Stimulated activated CD4-positive, alpha-beta T cell treated with anti-CD3 and anti-CD28 coated beads, Interleukin-15, amount 100 ng/mL, for 48 hours (primary cell): ENCODE data around the gene NANOGP8.
"Not testable (repeated sequence)": the region's sequence is repeated elsewhere in the genome, so short reads cannot be mapped to it uniquely, and the experiment has no call there.

Experiments used
- DNase-seq, 2 donors: peaks; one replicate each; pipeline ENCODE4 v3.0.0-alpha.2; 2020; ENCODE audit warnings: low read depth in 2 of 2

The NANOGP8 gene, protein sequence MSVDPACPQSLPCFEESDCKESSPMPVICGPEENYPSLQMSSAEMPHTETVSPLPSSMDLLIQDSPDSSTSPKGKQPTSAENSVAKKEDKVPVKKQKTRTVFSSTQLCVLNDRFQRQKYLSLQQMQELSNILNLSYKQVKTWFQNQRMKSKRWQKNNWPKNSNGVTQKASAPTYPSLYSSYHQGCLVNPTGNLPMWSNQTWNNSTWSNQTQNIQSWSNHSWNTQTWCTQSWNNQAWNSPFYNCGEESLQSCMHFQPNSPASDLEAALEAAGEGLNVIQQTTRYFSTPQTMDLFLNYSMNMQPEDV

DNA sequence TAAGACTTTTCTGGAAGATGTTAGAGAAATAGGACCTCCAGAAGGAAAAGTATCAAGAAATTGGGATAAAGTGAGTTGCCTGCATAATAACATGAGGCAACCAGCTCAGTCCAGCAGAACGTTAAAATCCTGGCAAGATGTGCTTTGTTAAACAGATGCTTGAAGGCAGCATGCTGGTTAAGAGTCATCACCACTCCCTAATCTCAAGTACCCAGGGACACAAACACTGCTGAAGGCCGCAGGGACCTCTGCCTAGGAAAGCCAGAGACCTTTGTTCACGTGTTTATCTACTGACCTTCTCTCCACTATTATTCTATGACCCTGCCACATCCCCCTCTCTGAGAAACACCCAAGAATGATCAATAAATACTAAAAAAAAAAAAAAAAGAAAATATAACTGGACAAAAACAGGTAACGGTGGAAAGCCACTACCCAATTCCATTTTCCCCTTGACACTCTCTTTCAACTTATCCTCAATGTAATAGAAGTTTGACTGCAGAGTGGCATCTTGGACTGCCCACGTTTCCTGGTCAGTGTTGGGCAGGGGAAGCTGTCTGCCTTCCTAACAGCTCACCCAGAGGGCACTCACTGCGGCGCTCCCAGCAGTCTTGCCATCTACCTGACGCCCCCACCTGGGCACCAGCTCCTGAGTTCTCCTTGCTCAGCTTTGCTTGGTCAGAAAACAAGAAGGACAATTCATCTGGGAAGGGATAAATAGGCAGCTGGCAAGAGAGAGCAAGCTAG, at the start of gene NANOGP8:
Gene NANOGP8 (minus strand): TSS at position 120 of the 744 bp plus-strand sequence. CDS start 185 bp downstream, outside the sequence.
- not testable (repeated sequence) for DNase-seq

DNA sequence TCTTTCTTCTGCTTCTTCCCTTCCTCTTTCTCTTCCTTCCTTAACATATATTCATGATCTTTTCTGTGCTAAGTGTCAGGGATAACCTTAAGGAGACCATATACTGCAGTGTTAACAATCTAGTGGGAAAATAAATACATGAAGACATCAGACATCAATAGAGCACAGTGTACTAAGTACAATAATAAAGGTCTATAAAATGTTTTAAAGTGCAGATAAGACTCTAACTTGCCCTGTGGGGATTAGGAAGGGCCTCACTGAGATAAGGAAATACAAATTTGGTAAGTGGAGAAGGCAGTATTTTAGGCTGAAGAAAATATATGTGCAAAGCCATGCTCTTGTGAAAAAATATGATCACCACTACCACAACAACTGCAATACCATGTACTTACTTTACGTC, 49.2 kb upstream of the NANOGP8 start:
- no peak for DNase-seq

DNA sequence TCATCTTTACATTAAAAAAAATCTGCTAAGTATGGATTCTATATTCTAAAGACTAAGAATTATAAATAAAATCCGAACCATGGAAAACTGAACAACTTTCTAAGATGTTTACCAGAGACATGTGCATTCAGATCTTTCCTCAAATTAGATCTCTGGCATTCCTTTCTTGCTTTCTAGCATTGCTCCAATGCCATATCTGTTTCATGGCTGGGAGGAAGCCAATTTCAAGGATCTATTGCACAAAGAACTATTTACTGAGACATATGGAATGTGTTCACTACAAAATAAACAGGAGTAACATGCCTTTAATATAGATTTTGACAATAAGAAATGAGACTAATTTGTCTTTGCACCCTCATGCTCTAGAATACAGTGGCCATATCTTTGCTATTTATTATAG, 45.1 kb upstream of the NANOGP8 start:
- DNase-seq = no peak

DNA sequence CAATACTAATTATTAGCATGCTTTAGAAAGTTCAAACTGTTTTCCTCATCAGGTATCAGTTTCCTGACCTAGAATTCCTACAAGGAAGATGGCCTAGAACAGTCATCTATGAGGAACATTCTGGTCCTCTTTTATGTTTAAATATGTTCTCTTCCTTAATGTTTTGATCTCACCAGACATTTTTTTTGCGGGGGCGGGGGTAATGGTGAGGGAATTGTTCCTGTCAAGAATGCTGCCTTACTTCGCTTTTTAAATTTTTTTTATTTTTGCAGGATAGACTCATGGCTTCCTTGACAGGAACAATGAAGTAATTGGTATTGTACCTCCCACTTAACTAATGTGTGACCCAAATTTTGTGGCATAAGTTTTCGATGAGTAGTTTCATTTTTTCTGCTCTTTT, 44.3 kb upstream of the NANOGP8 start:
- no peak for DNase-seq

DNA sequence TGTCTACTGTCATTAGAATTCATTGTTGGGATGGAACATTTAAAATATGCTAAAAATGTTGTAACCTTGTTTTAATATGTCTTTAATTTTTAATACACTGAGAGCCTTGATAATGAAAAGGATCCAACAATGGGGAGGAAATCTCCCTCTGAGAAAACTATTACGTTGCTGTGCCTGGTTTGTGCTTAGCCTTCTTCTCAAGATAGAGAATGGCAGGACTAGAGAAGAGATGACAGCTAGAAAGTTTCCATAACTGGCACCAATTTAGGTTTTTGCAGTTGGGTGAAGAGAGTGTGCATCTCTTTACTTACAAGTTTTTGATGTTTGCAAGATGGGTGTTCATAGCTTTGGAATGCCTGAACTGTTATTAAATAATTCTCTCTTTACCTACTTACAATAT, 42.6 kb upstream of the NANOGP8 start:
- DNase-seq = no peak

DNA sequence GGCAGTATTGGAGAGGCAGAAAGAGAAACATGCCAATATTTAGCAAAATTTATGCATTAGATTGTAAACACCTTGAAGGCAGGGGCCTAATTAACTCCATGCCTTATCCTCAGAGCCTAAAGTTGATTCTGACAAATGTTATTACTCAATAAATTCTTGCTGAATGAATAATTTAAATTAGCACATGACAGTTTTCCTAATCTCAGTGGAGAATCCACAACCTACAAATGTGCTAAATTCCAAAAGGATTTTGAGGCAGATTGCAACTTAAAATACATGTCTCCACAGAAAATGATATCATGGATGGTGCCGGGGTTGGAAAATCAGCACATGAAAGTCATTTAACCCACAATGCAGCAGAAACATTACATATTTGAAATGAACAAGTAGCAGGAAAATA, 41.1 kb upstream of the NANOGP8 start:
- DNase-seq = no peak

DNA sequence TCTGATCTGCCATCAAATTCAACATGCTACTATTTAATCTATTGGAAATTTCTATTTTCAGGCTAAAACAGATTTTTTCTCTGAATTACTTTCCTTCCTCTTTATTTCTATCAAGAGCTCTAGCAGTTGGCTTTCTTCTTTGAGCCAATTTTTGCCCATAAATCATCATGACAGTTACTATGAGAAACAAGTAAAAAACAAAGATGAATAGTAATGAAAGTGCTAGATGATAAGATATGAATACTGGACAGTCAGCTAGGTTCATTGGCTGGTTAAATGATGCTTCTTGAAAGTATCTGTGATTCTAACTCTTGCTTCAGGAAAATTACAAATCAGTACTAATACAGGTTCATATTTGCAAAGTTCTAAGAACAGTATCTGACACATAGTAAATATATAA, 38.6 kb upstream of the NANOGP8 start:
- DNase-seq = no peak

DNA sequence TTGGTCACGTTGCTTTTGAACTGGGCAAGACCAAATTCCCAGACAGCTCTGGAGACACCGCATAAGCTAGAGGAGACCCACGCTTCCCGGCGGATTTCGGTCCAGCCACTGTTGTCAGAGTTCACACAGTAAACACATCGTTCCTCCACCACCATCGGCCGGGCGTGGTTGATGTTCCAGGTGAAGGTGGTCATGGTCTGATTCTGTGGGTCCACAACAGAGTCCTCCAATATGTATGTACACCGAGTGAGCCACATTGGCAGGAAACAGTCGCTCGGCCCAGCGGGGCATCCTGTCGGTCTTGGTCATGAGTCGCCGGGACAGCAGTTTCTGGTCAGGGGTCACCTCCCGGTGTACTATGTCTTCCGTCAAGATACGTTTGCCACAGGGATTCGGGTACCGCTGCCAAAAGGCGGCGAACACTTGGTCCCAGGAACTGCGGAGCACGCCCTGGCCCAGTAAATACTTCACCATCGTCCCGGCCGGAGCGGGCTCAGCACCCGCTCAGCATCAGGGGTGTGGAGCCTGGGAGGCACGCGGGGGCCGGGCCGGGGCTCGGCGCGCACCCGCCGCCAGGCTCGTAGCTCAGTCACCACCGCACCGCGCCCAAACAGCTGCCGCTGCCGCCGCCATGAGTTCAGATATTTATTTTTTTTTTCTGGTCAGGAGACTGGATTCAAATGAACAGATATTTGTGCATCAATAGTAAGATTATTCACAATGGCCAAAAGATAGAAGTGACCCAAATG, 36.7 kb upstream of the NANOGP8 start:
- no peak for DNase-seq

DNA sequence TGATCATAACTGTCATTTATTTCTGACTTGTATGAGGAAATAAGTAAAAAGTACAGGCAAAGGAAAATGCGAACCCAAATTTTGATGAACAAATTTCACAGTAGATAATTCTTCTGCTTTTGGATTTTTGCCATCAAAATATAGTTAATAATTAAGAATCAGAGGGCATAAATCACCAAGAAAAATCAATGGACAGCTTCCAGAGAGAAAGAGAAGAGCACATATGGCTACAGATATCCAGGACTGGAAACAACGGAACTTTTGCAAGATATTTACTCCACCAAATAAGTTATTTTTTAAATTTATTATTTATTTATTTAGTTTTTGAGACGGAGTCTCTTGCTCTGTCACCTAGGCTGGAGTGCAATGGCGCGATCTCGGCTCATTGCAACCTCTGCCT, 35.1 kb upstream of the NANOGP8 start:
- DNase-seq = no peak

DNA sequence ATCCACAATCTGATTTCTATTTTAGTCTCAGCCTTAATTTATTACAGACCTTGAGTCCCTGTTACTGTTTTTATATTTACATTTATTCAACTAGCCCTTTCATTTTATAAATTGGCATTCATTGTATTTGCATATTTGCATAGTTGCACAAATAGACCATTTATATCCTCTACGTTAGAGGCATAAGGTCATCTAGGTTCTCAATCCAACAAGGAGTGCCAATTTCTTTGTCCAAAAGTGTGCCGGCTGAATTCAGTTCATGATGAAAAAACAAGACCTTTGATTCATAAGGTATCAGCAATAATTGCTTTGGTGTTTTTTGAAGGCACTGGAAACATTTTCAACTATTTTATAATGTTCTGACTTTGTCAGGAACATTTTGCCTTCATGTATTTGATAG, 33.9 kb upstream of the NANOGP8 start:
- DNase-seq = no peak

DNA sequence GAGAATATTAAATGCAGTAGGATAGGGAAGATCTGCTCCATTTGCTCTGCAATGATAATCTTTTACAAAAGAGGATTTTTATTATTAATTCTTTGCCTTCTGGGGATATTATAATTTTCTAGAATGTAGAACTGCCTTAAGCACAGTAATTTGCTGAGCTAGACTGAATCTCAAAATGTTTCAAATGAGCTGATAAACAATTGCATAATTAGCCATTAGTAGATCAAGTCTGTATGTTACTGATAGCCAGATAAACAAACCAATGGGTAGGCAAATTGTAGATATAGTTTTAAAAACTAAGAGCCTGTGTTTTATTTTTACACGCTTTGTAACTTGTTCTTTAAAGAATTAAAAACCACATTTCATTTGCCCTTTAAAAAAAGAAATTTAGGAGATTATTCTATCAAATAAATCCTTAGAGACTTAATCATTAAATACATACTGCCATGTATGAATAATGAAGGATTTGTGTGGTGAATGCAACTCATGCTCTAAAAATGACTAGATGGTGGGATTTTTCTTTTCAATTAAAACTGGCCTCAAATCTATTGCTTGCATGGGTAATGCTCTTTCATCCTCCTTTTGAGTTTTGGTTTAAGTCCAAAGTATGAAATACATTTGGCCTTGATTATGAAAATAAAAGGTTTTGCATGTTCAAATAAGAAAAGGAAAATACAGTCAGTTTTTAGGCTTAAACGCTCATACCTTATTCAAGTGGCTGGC, 32.6 kb upstream of the NANOGP8 start:
- DNase-seq = no peak

DNA sequence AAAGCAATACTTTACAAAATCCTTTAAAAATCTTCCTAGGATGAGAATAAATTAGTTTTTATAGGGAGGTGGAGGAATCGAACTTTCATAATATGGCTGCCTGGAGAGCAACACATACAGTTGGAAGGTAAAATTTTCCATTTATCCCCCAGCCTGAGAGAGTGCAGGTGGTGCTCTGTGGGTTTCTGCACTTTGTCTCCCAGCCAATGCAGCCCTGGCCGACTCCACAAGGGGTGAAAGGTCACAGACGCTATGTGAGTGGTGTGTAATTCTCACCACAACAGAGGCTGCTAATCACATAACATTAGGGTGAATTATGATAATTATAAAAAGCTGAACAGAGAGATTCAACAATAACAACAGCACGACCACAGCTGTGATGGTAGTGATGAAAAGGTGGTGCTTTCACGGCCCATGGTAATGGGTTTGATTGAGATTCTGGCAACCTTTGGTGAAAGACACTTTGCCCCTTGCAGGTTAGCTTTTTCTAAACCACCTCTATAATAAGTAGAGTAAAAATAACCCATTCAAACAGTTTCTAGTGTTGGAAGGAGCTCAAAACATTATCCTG, 30.1 kb upstream of the NANOGP8 start:
- no peak for DNase-seq

DNA sequence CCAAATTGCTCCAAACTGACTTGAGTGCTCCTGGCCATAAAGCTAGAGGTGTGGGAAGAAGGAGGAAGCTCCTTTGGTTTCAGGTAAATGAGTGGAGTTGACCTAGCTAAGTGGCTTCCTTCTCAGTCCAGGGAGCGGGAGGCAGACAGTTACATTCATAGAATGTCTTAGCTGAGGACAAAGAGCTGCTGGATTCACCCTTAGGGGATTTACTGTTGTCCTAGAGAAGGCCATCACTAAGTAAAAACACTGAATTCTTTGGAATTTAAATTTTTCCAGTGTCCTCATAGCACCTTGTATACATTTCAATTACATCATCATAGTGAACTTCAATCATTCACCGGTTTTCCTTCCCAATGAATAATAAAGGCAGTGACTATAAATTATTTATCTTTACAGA, 27.3 kb upstream of the NANOGP8 start:
- DNase-seq = no peak

DNA sequence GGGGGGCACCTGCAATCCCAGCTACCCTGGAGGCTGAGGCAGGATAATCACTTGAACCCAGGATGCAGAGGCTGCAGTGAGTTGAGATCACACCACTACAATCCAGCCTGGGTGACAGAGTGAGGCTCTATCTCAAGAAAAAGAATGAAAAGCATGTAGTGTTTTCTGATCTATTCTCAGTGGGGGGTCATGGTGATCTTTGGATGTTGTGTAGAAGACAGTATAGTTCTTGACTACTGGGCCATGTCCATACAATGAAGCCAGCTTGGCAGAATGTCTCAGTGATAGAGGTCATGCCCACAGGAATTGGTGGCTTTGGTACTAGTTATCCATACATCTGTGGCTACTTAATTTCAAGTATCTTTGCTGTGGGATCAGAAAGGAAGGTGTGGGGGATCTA, 26.8 kb upstream of the NANOGP8 start:
- no peak for DNase-seq

DNA sequence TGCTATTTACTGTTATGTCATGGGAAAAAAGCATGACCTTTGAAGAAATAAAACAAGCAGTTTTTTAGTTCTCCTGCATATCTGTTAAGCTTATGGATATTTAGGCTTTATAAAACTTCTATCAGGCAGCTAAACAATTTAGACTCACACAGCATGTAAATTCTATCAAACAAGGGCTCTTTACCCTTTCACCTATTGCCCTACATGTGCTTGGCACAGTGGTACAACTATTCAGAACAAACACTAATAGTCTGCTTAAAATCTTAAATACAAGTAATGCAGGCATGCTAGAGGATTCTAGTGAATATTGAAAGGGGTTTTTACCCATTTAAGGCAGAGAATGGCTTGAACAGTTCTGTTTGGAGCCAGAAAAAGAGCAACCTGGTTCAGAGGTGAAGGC, 23.4 kb upstream of the NANOGP8 start:
- DNase-seq = no peak

DNA sequence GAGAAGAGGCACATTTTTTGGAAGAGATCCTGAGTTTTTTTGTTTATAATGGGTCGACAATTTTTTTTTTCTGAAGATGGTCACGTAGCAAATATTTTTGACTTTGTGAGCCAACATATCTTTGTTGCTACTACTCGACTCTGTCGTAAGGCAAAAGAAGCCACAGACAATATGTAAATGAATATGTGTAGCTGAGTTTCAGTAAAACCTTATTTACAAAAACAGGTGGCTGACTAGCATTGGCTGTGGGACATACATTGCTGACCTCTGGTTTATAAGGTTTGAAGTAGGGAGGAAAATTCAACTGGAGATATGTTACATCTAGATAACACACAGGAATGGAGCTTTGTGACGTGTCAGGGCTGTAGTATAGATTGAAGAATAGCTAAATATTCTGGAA, 22.5 kb upstream of the NANOGP8 start:
- no peak for DNase-seq

DNA sequence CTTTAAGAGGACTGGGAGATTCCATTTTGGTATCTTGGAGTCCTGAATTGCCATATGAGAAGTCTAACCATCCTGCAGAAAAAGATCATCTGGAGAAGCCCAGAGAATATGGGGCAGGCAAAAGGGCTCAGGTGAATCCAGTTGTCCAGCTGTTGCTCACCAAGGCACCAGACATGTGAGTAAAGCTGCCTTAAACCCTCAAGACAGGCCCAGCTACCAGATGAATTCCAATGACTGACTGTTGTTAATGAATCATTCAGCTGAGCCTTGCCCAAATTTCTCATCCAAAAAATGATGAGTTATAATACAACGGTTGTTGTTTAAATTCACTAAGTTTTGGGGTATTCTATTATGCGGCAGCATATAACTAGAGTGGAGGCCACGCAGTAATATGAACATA, 22.0 kb upstream of the NANOGP8 start:
- DNase-seq = no peak

DNA sequence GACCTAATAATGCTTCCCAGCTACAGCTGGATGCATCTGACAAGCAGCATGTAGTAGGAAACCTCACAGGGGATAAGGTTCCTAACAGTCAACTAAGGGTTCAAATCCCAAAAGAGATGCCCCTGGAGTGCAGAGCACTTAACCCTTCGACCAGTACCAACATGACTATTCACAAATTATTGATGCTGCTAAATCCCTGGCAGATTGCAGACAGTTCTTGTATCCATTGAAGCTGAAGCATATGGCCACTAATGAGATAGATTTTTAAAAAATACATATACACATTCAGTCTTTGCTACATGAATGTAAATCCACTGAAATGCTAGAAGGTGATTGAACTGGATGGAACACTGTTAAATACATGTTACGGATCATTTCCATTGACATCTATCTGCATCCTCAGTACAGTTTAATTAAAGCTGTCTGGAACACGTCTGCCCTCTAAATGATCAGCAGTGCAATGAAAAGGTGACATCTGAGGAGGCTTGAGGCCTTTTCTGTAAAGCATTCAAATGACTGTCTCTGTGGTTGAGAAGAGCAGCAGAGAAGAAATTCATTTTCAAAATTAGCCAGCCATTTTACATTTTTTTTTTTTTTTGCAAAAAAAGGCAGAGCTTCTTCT, 19.5 kb upstream of the NANOGP8 start:
- no peak for DNase-seq

DNA sequence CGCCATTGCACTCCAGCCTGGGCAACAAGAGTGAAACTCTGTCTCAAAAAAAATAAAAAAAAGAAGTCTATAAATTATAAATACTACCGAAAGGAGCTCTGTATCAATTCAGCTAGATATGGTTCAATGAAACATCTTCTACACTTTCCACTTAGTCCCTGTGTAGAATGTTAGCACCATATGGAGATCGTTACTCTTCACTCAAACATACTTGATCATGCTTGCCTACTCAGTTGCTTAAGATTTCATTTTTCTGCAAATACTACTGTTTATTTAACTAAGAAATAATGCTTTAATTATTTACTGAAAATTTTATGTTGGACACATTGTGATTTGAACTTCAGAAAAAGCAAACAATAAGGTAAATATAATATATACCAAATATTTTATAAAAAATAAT, 17.1 kb upstream of the NANOGP8 start:
- DNase-seq = no peak

DNA sequence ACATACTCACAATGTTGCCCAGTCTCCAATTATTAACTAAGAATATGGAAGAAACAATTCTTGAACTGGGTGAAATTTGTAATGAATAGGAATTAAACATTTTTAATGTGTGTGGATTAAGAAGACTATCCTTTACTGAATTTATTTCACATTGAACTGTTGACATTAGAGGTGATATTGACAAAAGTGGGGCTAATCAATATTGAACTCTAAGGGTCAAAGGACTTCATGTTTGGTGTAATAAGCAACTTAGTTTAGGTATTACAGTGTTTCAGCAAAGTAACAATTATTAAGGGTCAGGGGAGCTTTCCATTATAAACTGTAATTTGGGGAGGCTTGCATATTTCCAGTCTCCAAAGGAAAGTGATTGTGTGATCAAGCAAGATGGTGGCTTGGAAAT, 16.2 kb upstream of the NANOGP8 start:
- DNase-seq = no peak

DNA sequence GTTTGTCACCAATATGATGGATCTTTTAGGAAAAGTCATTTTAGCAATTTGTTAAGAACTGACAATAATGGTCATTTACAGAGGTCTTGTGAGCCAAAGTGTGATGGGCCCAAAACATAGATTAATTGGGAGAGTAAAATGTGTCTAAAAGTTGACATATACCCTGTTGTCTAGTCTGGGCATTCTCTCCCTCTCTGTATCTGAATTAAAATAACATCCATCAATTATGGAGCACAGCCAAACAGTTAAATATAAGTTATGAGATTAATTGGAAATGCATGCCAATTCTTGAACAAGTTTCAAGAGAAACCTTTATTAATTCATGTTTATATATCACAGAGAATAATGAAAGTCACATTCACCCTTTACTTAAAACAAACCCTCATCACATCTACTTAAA, 13.6 kb upstream of the NANOGP8 start:
- no peak for DNase-seq
